Parathyroid adenoma (tissue), 2 donors: ENCODE measurements around the gene COL4A2.

Source experiments
- H2AFZ ChIP-seq: fragments of 300-600 bp; sonication (generic); one replicate; pipeline ENCODE4 v1.7.0; 2017; ENCODE audit warnings: antibody characterized with exemption, mild to moderate bottlenecking
- H3K27ac ChIP-seq: fragments of 300-600 bp; sonication (generic); one replicate; pipeline ENCODE4 v1.7.0; 2017
- H3K27me3 ChIP-seq: fragments of 300-600 bp; sonication (generic); one replicate; pipeline ENCODE4 v1.7.0; 2017; ENCODE audit warnings: low read length; ENCODE audit not compliant: control insufficient read depth, insufficient read depth
- H3K36me3 ChIP-seq: fragments of 300-600 bp; sonication (generic); one replicate; pipeline ENCODE4 v1.7.0; 2017; ENCODE audit warnings: low read length; ENCODE audit not compliant: control insufficient read depth, insufficient read depth
- H3K4me1 ChIP-seq: fragments of 300-600 bp; sonication (generic); one replicate; pipeline ENCODE4 v1.7.0; 2017; ENCODE audit warnings: control low read depth
- H3K4me2 ChIP-seq: fragments of 300-600 bp; sonication (generic); one replicate; pipeline ENCODE4 v1.7.0; 2017; ENCODE audit warnings: low read length
- H3K4me3 ChIP-seq: fragments of 300-600 bp; sonication (generic); one replicate; pipeline ENCODE4 v1.7.0; 2017; ENCODE audit warnings: low read depth, low read length
- H3K79me2 ChIP-seq: fragments of 300-600 bp; sonication (generic); one replicate; pipeline ENCODE4 v1.7.0; 2017; ENCODE audit warnings: control low read depth
- H3K9ac ChIP-seq: fragments of 300-600 bp; sonication (generic); one replicate; pipeline ENCODE4 v1.7.0; 2017; ENCODE audit warnings: mild to moderate bottlenecking
- H3K9me3 ChIP-seq: fragments of 300-600 bp; sonication (generic); one replicate; pipeline ENCODE4 v1.7.0; 2017; ENCODE audit warnings: low read length; ENCODE audit not compliant: control insufficient read depth
- TF ChIP-seq, protein P1 (sequence below): fragments of 300-600 bp; sonication (generic); IDR thresholded peaks from one replicate; pipeline ENCODE4 v1.7.0; 2017; ENCODE audit warnings: antibody characterized with exemption, mild to moderate bottlenecking
- donor health status: primary hyperparathyroidism.

Gene COL4A2

GRCh38 chr13:110561344-110562035, 254.4 kb downstream of the COL4A2 start, which contains the start of gene RAB20:
RAB20 (minus strand) TSS chr13:110561722; CDS start chr13:110561519, 203 bp downstream.
- TF ChIP-seq, protein P1, sequence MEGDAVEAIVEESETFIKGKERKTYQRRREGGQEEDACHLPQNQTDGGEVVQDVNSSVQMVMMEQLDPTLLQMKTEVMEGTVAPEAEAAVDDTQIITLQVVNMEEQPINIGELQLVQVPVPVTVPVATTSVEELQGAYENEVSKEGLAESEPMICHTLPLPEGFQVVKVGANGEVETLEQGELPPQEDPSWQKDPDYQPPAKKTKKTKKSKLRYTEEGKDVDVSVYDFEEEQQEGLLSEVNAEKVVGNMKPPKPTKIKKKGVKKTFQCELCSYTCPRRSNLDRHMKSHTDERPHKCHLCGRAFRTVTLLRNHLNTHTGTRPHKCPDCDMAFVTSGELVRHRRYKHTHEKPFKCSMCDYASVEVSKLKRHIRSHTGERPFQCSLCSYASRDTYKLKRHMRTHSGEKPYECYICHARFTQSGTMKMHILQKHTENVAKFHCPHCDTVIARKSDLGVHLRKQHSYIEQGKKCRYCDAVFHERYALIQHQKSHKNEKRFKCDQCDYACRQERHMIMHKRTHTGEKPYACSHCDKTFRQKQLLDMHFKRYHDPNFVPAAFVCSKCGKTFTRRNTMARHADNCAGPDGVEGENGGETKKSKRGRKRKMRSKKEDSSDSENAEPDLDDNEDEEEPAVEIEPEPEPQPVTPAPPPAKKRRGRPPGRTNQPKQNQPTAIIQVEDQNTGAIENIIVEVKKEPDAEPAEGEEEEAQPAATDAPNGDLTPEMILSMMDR = no peak
- no peaks in the 10 kb centered on the region for H3K36me3 ChIP-seq
- H3K27ac ChIP-seq = peak within 1 kb of the TSS; percentile 85
- peak within 1 kb of the TSS; percentile 89 for H2AFZ ChIP-seq
- H3K4me2 ChIP-seq = peak within 1 kb of the TSS; percentile 95
- no peak within 1 kb of the TSS for H3K9ac ChIP-seq
- H3K4me1 ChIP-seq = no peaks in the 10 kb centered on the region
- H3K9me3 ChIP-seq = no peaks in the 10 kb centered on the region
- no peaks in the 10 kb centered on the region for H3K79me2 ChIP-seq
- peak within 1 kb of the TSS; percentile 64 for H3K4me3 ChIP-seq
- no peaks in the 10 kb centered on the region for H3K27me3 ChIP-seq

DNA sequence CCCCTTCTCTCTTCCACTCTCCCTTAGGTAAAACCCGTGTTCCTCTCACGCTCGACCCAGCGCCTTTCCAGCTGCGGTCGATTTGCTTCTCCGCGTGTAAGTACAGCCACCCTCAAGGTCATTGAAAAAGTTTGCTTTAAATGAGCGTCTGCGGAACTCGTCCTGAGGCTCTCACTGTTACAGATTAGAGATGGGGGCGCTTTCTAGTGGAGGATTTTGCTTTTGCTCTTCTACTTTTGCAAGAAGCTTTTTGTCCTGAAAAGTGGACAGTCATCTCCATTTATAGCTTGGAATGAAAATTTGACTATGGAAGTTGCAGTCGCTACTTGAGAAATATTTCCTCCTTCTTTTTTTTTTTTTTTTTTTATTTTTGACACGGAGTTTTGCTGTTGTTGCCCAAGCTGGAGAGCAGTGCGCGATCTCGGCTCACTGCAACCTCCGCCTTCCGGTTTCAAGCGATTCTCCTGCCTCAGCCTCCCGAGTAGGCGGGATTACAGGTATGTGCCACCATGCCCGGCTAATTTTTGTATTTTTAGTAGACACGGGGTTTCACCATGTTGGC, 255.0 kb downstream of the COL4A2 start:
- Histone ChIP-seq H3K9ac (no peak overlapping the region), H3K27ac (peak overlapping the region; percentile 39), H3K4me2 (peak overlapping the region; percentile 63), H3K9me3 (no peaks in the 10 kb centered on the region), H3K79me2 (no peaks in the 10 kb centered on the region), H3K4me1 (no peaks in the 10 kb centered on the region), H3K36me3 (no peaks in the 10 kb centered on the region), H3K27me3 (no peaks in the 10 kb centered on the region), H3K4me3 (peak overlapping the region; percentile 64), H2AFZ (peak overlapping the region; percentile 89)
- TF ChIP-seq, protein P1 = no peak
